Thyroid gland (tissue), 4 donors: Measurements from ENCODE around the gene CIAPIN1. TPM values are rescaled to one million over a fixed set of nuclear protein-coding genes. Genes with fewer than 3 reads are reported as not detected.
A peak's percentile ranks its signal among the peaks of the same experiment; 100 is the strongest.

Source experiments
- DNase-seq, 2 donors: peaks; one replicate each; pipeline ENCODE4 v3.0.0-alpha.2; 2019
- H3K27ac ChIP-seq, 3 donors: fragments of 200-600 bp; sonication (generic); 1 replicate in 2 of 3; 2 replicates in 1 of 3; pipeline ENCODE4 v1.5.1; 2016 to 2019; ENCODE audit warnings: mild to moderate bottlenecking in 1 of 3, moderate library complexity in 1 of 3
- H3K27me3 ChIP-seq: fragments of 200-600 bp; sonication (generic); one replicate; pipeline ENCODE4 v1.5.1; 2019
- H3K36me3 ChIP-seq, 2 donors: fragments of 200-600 bp; sonication (generic); one replicate each; pipeline ENCODE4 v1.5.1; 2016 to 2019
- H3K4me1 ChIP-seq, 2 donors: fragments of 200-600 bp; sonication (generic); one replicate each; pipeline ENCODE4 v1.5.1; 2017 to 2019
- H3K4me3 ChIP-seq, 3 donors: fragments of 200-600 bp; sonication (generic); replicated peaks in 1 of 3; 1 replicate in 2 of 3; 2 replicates in 1 of 3; pipeline ENCODE4 v1.5.1; 2016; ENCODE audit warnings: mild to moderate bottlenecking in 1 of 3
- H3K9me3 ChIP-seq: fragments of 200-600 bp; sonication (generic); one replicate; pipeline ENCODE4 v1.5.1; 2017
- CTCF ChIP-seq, 6 experiments: fragments of 200-600 bp in 3 of 6; fragments of 450-650 bp in 3 of 6; sonication (generic) in 3 of 6; IDR thresholded peaks; one replicate each; pipeline ENCODE4 v1.5.1; 2016 to 2019; ENCODE audit warnings: antibody characterized with exemption in 6 of 6, mild to moderate bottlenecking in 2 of 6, inconsistent platforms in 1 of 6, moderate library complexity in 1 of 6
- POLR2A ChIP-seq, 2 donors: fragments of 450-650 bp; IDR thresholded peaks; one replicate each; pipeline ENCODE4 v1.6.1; 2017; ENCODE audit warnings: antibody characterized with exemption in 2 of 2, mild to moderate bottlenecking in 2 of 2, moderate library complexity in 1 of 2
- WGBS, 2 donors: methylation state at CpG; one replicate each; pipeline ENCODE4 v1.1.5; 2017; 5-methylcytosine and 5-hydroxymethylcytosine counted together
- intact Hi-C: fragments of 100-400 bp; cut with DNase I; formaldehyde crosslinking; loops from one replicate; pipeline ENCODE4 v1.15.1; 2023
- total RNA-seq, 4 donors: library from RNA; depleted of rRNA; stranded (reverse); fragments of >200 nt; gene quantifications; one replicate each; pipeline ENCODE4 v1.2.3, GENCODE V29; 2016

The CIAPIN1 gene
- total RNA-seq = 10 to 100 TPM; 29.2 to 41.2 (median 35.5) TPM

GRCh38 chr16:57447186-57447962 lies at the start of gene CIAPIN1, which contains the start of gene COQ9:
Gene CIAPIN1 (minus strand): TSS chr16:57447385. CDS start chr16:57440928, 6,457 bp downstream.
Gene COQ9 (plus strand): TSS chr16:57447479. CDS start chr16:57447506, 27 bp downstream.
- H3K4me3 ChIP-seq = peak within 1 kb of the TSS; percentile 53 to 97 (median 88)
- WGBS, 2 donors = 0% methylated on average over 5 to 20 of the region's 68 CpGs
- DNase-seq = peak; percentile 95 to 97
- peaks cover 0 to 6% of the 10 kb centered on the region in 2 donors for H3K36me3 ChIP-seq
- TF ChIP-seq POLR2A (IDR thresholded peaks at IDR 0.05) (peak; percentile 31 to 91), CTCF (IDR thresholded peaks at IDR 0.05) (no peak)
- intact Hi-C loops = no loop called here
- peaks cover 18 to 20% of the 10 kb centered on the region in 2 donors for H3K4me1 ChIP-seq
- peak within 1 kb of the TSS; percentile 65 to 92 (median 73) for H3K27ac ChIP-seq
- H3K27me3 ChIP-seq = no peaks in the 10 kb centered on the region
- no peaks in the 10 kb centered on the region for H3K9me3 ChIP-seq

GRCh38 chr16:57493767-57494166 lies 46.6 kb upstream of the CIAPIN1 start:
- Histone ChIP-seq H3K4me1 (no peaks in the 10 kb centered on the region), H3K9me3 (no peaks in the 10 kb centered on the region), H3K4me3 (no peak overlapping the region), H3K27me3 (no peaks in the 10 kb centered on the region), H3K27ac (no peak overlapping the region), H3K36me3 (no peaks in the 10 kb centered on the region)
- DNase-seq = no peak
- whole genome bisulfite sequencing, 2 donors = 85 to 88% methylated on average over 4 of the region's 4 CpGs
- TF ChIP-seq POLR2A (IDR thresholded peaks at IDR 0.05) (no peak), CTCF (IDR thresholded peaks at IDR 0.05) (no peak)
- intact Hi-C loops = no loop called here

GRCh38 chr16:57489229-57489628 lies 42.0 kb upstream of the CIAPIN1 start:
- no peak for TF ChIP-seq POLR2A (IDR thresholded peaks at IDR 0.05)
- no peak overlapping the region for H3K4me3 ChIP-seq
- no peak overlapping the region for H3K27ac ChIP-seq
- H3K4me1 ChIP-seq = peaks cover 15 to 22% of the 10 kb centered on the region in 2 donors
- DNase-seq = no peak
- intact Hi-C loops = no loop called here
- 96 to 97% methylated on average over 5 of the region's 5 CpGs for WGBS, 2 donors
- no peaks in the 10 kb centered on the region for H3K27me3 ChIP-seq
- no peaks in the 10 kb centered on the region for H3K9me3 ChIP-seq
- H3K36me3 ChIP-seq = no peaks in the 10 kb centered on the region

- no peaks in the 10 kb centered on the region for H3K27me3 ChIP-seq
- no peak for DNase-seq
- 89 to 93% methylated on average over 8 of the region's 8 CpGs for WGBS, 2 donors
- peaks cover 15 to 22% of the 10 kb centered on the region in 2 donors for H3K4me1 ChIP-seq
- no peak overlapping the region for H3K27ac ChIP-seq
- no peaks in the 10 kb centered on the region for H3K36me3 ChIP-seq
- TF ChIP-seq CTCF (IDR thresholded peaks at IDR 0.05) = no peak
- no peak for TF ChIP-seq POLR2A (IDR thresholded peaks at IDR 0.05)
- peak overlapping the region in 1 of 3 donors; percentile 68 for H3K4me3 ChIP-seq
- intact Hi-C loops = no loop called here
- H3K9me3 ChIP-seq = no peaks in the 10 kb centered on the region
These were observed 40.0 kb upstream of the CIAPIN1 start for GRCh38 chr16:57486858-57487834.
